NCI-H2081 treated with DMSO at 0.1 percent for 48 hours (cell line): ENCODE measurements around the gene FAM117B.
"Not testable (repeated sequence)": the region's sequence is repeated elsewhere in the genome, so short reads cannot be mapped to it uniquely, and the experiment has no call there.

ENCODE experiments used
- DNase-seq: peaks from one replicate; lab custom pipeline; 2025; lab: John Stamatoyannopoulos, UW

FAM117B gene

GRCh38 chr2:202758604-202759003 lies 123.8 kb downstream of the FAM117B start:
- no peak for DNase-seq

- DNase-seq, result no peak
Observed at GRCh38 chr2:202760848-202761247, 126.1 kb downstream of the FAM117B start.

GRCh38 chr2:202762556-202762955 lies 127.8 kb downstream of the FAM117B start:
- DNase-seq, result no peak

GRCh38 chr2:202763916-202764315 lies 129.1 kb downstream of the FAM117B start:
- no peak for DNase-seq

GRCh38 chr2:202764991-202765390 lies 130.2 kb downstream of the FAM117B start:
- no peak for DNase-seq

GRCh38 chr2:202765436-202765835 lies 130.7 kb downstream of the FAM117B start:
- no peak for DNase-seq

GRCh38 chr2:202768273-202768672 lies 133.5 kb downstream of the FAM117B start:
- no peak for DNase-seq

GRCh38 chr2:202769201-202769600 lies 134.4 kb downstream of the FAM117B start:
- no peak for DNase-seq

GRCh38 chr2:202771336-202771735 lies 136.6 kb downstream of the FAM117B start:
- no peak for DNase-seq

- DNase-seq, result no peak
Observed at GRCh38 chr2:202771741-202772460, 137.1 kb downstream of the FAM117B start.

GRCh38 chr2:202773301-202773973 lies 138.7 kb downstream of the FAM117B start:
- no peak for DNase-seq

GRCh38 chr2:202774104-202774503 lies 139.3 kb downstream of the FAM117B start:
- no peak for DNase-seq

GRCh38 chr2:202778217-202778616 lies 143.4 kb downstream of the FAM117B start:
- no peak for DNase-seq

GRCh38 chr2:202780514-202781021 lies 145.8 kb downstream of the FAM117B start:
- DNase-seq, result no peak

GRCh38 chr2:202782940-202783558 lies 148.3 kb downstream of the FAM117B start:
- no peak for DNase-seq

GRCh38 chr2:202786842-202787241 lies 152.1 kb downstream of the FAM117B start:
- DNase-seq, result no peak

- no peak for DNase-seq
Observed at GRCh38 chr2:202790676-202791075, 155.9 kb downstream of the FAM117B start.

- no peak for DNase-seq
Observed at GRCh38 chr2:202797944-202798343, 163.2 kb downstream of the FAM117B start.

GRCh38 chr2:202805911-202806310 lies 171.1 kb downstream of the FAM117B start:
- DNase-seq, result not testable (repeated sequence)

GRCh38 chr2:202807431-202808138 lies 172.8 kb downstream of the FAM117B start:
- not testable (repeated sequence) for DNase-seq

GRCh38 chr2:202808754-202809153 lies 174.0 kb downstream of the FAM117B start:
- no peak for DNase-seq

- no peak for DNase-seq
Observed at GRCh38 chr2:202813387-202813786, 178.6 kb downstream of the FAM117B start.
